OCI-LY3 (cell line): ENCODE results near the gene CACNA2D1.

Source experiments
- EZH2phosphoT487 ChIP-seq: fragments of 200-600 bp; shearing (Covaris generic); IDR thresholded peaks from 2 replicates; pipeline ENCODE4 v1.6.1; 2018; ENCODE audit warnings: antibody characterized with exemption, mixed run types, low read depth
- TF ChIP-seq, protein P1 (sequence below): fragments of 200-600, 300-600 bp; sonication (generic); IDR thresholded peaks from 2 replicates; pipeline ENCODE4 v1.5.1; 2014; ENCODE audit warnings: antibody characterized with exemption, low read length, low read depth

DNA sequence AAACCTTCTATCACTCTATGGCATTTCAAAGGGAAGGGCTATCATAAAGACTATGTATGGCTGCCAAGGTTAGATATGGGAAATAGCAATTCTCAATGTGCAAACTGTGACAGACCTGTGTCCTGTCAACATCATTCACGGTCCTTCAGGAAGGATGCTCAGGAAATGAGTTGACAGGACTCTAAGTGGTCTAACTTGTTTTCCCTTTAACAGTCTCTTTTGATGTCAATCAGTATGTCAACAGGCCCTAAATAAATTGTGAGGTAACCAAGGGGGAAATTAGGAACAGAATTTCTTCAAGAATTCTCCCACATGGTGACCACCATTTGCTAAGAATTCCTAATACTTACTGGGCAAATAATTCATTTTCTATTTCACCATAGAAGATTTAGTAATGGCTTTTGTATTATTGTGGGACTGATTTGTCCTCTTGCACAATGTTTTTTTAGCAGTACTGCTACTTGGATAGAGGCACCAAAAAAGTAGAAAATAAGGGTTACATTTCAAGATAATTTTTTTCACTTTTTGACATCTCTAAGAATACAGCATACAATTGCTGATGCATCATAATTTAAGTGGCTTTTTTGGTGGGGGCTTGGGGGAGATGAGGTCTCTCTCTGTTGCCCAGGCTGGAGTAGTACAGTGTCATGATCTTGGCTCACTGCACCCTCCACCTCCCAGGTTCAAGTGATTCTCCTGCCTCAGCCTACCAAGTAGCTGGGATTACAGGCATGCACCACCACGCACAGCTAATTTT lies 275.8 kb downstream of the CACNA2D1 start:
- TF ChIP-seq, protein P1, sequence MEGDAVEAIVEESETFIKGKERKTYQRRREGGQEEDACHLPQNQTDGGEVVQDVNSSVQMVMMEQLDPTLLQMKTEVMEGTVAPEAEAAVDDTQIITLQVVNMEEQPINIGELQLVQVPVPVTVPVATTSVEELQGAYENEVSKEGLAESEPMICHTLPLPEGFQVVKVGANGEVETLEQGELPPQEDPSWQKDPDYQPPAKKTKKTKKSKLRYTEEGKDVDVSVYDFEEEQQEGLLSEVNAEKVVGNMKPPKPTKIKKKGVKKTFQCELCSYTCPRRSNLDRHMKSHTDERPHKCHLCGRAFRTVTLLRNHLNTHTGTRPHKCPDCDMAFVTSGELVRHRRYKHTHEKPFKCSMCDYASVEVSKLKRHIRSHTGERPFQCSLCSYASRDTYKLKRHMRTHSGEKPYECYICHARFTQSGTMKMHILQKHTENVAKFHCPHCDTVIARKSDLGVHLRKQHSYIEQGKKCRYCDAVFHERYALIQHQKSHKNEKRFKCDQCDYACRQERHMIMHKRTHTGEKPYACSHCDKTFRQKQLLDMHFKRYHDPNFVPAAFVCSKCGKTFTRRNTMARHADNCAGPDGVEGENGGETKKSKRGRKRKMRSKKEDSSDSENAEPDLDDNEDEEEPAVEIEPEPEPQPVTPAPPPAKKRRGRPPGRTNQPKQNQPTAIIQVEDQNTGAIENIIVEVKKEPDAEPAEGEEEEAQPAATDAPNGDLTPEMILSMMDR = no peak
- TF ChIP-seq EZH2phosphoT487 = no peak
